ENCODE results near the gene PPP4R1.

GRCh38 chr18:9563331-9563730 is 51.0 kb downstream of the PPP4R1 start:
- TF ChIP-seq, protein P1, sequence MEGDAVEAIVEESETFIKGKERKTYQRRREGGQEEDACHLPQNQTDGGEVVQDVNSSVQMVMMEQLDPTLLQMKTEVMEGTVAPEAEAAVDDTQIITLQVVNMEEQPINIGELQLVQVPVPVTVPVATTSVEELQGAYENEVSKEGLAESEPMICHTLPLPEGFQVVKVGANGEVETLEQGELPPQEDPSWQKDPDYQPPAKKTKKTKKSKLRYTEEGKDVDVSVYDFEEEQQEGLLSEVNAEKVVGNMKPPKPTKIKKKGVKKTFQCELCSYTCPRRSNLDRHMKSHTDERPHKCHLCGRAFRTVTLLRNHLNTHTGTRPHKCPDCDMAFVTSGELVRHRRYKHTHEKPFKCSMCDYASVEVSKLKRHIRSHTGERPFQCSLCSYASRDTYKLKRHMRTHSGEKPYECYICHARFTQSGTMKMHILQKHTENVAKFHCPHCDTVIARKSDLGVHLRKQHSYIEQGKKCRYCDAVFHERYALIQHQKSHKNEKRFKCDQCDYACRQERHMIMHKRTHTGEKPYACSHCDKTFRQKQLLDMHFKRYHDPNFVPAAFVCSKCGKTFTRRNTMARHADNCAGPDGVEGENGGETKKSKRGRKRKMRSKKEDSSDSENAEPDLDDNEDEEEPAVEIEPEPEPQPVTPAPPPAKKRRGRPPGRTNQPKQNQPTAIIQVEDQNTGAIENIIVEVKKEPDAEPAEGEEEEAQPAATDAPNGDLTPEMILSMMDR (IDR thresholded peaks at IDR 0.05), result no peak
- TF ChIP-seq POLR2A (IDR thresholded peaks at IDR 0.05), result no peak
